Measurements from ENCODE around the gene IGFBP4.

DNA sequence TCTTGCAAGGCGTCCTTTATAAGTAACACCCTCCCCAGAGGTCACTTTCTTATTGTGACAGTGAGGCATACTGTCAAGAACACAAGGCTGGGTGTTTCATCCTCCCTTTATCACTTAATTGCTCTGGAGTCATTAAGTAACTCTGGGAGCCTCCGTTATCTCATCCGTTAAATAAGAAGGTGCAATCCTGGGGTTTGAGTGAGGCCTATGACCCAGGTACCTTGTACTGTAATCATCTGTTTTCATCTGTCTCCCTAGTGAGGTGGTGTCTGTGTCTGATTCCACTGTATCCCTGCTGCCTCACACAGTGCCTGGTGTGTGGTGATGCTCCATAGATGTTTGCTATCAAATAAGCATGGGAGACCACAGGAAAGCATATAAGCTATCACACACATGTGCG, 40.4 kb downstream of the IGFBP4 start:
- TF ChIP-seq CTCF (IDR thresholded peaks at IDR 0.05; ENCODE audit: low read depth, low read length, missing input control) (no peak), MAX (IDR thresholded peaks at IDR 0.05) (no peak), JUND (IDR thresholded peaks at IDR 0.05) (no peak), REST (IDR thresholded peaks at IDR 0.05) (no peak), ZBTB33 (IDR thresholded peaks at IDR 0.05) (no peak), GABPA (IDR thresholded peaks at IDR 0.05 in 1 of 2, conservative IDR thresholded peaks at IDR 0.05 in 1 of 2) (no peak)

All from liver (tissue), 3 donors.